ENCODE results near the gene SYNRG. TPM values are rescaled to one million over a fixed set of nuclear protein-coding genes. Genes with fewer than 3 reads are reported as not detected.

The SYNRG gene
- polyA plus RNA-seq, 5 donors = 31.0 to 40.7 (median 38.0) TPM

- DNase-seq = no peak
Measured at GRCh38 chr17:37476431-37477120, 132.6 kb downstream of the SYNRG start.

- DNase-seq = no peak
Measured at GRCh38 chr17:37475731-37476420, 133.3 kb downstream of the SYNRG start.

- no peak for DNase-seq
Measured at GRCh38 chr17:37470181-37470580, 139.0 kb downstream of the SYNRG start.

- DNase-seq = no peak
Measured at GRCh38 chr17:37466471-37466870, 142.7 kb downstream of the SYNRG start.

- DNase-seq = no peak
Measured at GRCh38 chr17:37465069-37465616, 144.1 kb downstream of the SYNRG start.

Other genes starting within 250 kb of the SYNRG start
- gene C17orf78, start 233.4 kb downstream of the SYNRG start, polyA plus RNA-seq (ENCODE audit: insufficient read depth in 1 of 5, insufficient read length in 5 of 5, low replicate concordance in 1 of 5) = under 1 TPM in 4 of 5 donors, not detected in 1; 0.14 to 0.31 (median 0.24) TPM
- 10 to 100 TPM; 40.8 to 60.5 (median 49.2) TPM for gene ACACA, start 202.6 kb downstream of the SYNRG start, polyA plus RNA-seq (ENCODE audit: insufficient read depth in 1 of 5, insufficient read length in 5 of 5, low replicate concordance in 1 of 5)
- 10 to 100 TPM; 27.5 to 35.1 (median 28.5) TPM for gene TADA2A, start 202.5 kb downstream of the SYNRG start, polyA plus RNA-seq (ENCODE audit: insufficient read depth in 1 of 5, insufficient read length in 5 of 5, low replicate concordance in 1 of 5)
- gene DUSP14, start 119.5 kb downstream of the SYNRG start, polyA plus RNA-seq (ENCODE audit: insufficient read depth in 1 of 5, insufficient read length in 5 of 5, low replicate concordance in 1 of 5) = 10 to 100 TPM in 1 of 5 donors, 1 to 10 TPM in 4; 7.3 to 11.0 (median 8.4) TPM
- 10 to 100 TPM; 28.4 to 40.8 (median 37.1) TPM for gene DDX52, start 34.0 kb upstream of the SYNRG start, polyA plus RNA-seq (ENCODE audit: insufficient read depth in 1 of 5, insufficient read length in 5 of 5, low replicate concordance in 1 of 5)
- gene HNF1B, start 135.6 kb upstream of the SYNRG start, polyA plus RNA-seq (ENCODE audit: insufficient read depth in 1 of 5, insufficient read length in 5 of 5, low replicate concordance in 1 of 5) = 10 to 100 TPM; 28.8 to 40.1 (median 35.8) TPM

All from right lung (tissue), 5 donors.